Heart right ventricle (tissue), 16 donors: ENCODE results near the gene LTF. TPM values are rescaled to one million over a fixed set of nuclear protein-coding genes. Genes with fewer than 3 reads are reported as not detected.

Source experiments
- ATAC-seq, 8 donors: fragments of 200-7000 bp; cut with Tn5 transposase; one replicate each; pipeline ENCODE4 v1.9.1; 2020; ENCODE audit warnings: mild to moderate bottlenecking in 8 of 8, moderate library complexity in 8 of 8, moderate number of reproducible peaks in 1 of 8
- DNase-seq, 2 donors: peaks; one replicate each; pipeline ENCODE4 v3.0.0-alpha.2; 2020
- H3K27ac ChIP-seq, 10 donors: fragments of 200-600 bp; sonication (generic) in 2 of 10; one replicate each; pipeline versions ENCODE4 v1.5.0 to v1.8.0; 2020 to 2022; ENCODE audit warnings: mild to moderate bottlenecking in 3 of 10
- H3K27me3 ChIP-seq, 7 donors: fragments of 200-600 bp; one replicate each; pipeline ENCODE4 v1.8.0; 2021 to 2022; ENCODE audit warnings: mild to moderate bottlenecking in 2 of 7
- H3K36me3 ChIP-seq, 9 donors: fragments of 200-600 bp; sonication (generic) in 1 of 9; one replicate each; pipeline versions ENCODE4 v1.5.0 to v1.8.0; 2020 to 2022; ENCODE audit warnings: mild to moderate bottlenecking in 2 of 9
- H3K4me1 ChIP-seq, 9 donors: fragments of 200-600 bp; sonication (generic) in 1 of 9; one replicate each; pipeline versions ENCODE4 v1.5.0 to v1.8.0; 2020 to 2022; ENCODE audit warnings: mild to moderate bottlenecking in 4 of 9
- H3K4me3 ChIP-seq, 10 donors: fragments of 200-600 bp; sonication (generic) in 2 of 10; one replicate each; pipeline versions ENCODE4 v1.5.0 to v1.8.0; 2020 to 2022; ENCODE audit warnings: mild to moderate bottlenecking in 7 of 10, moderate library complexity in 2 of 10
- H3K9me3 ChIP-seq, 11 donors: fragments of 200-600 bp in 10 of 11; sonication (generic) in 2 of 11; one replicate each; pipeline versions ENCODE4 v1.5.0 to v1.8.0; 2013 to 2022; ENCODE audit warnings: mild to moderate bottlenecking in 2 of 11, control low read depth in 1 of 11, moderate library complexity in 1 of 11
- CTCF ChIP-seq, 9 donors: fragments of 200-600 bp; sonication (generic) in 2 of 9; IDR thresholded peaks; one replicate each; pipeline versions ENCODE4 v1.5.0 to v1.8.0; 2021 to 2022; ENCODE audit warnings: antibody characterized with exemption in 9 of 9, mild to moderate bottlenecking in 5 of 9, moderate library complexity in 1 of 9
- WGBS, 2 donors: extraction: QIAGEN DNeasy Blood & Tissue Kit; methylation state at CpG; one replicate each; pipeline ENCODE4 v1.1.7; 2013; ENCODE audit warnings: inconsistent platforms in 1 of 2; 5-methylcytosine and 5-hydroxymethylcytosine counted together
- intact Hi-C, 10 donors: fragments of 100-400 bp; cut with DNase I; formaldehyde crosslinking; loops; one replicate each; pipeline versions ENCODE4 v1.11.1 to v1.14.2; 2022
- polyA plus RNA-seq, 2 donors: library from polyadenylated mRNA; stranded (reverse); fragments of 200-250 nt; gene quantifications; one replicate each; pipeline ENCODE4 v1.2.3, GENCODE V29; 2013
- total RNA-seq, 10 donors: library from RNA; stranded (reverse); fragmentation: NEBNext Ultra II Directional in 3 of 10; extraction: Animal tissue kit (Norgen Biotek cat#: 25700) in 3 of 10; gene quantifications; one replicate each; pipeline versions ENCODE4 v1.2.1 to v1.2.4, GENCODE V29; 2021 to 2023
- donor health status: Arrhythmogenic right ventricular cardiomyopathy.
- donor health status: ischemic (EF 13 %, LVEDD 7.1; RV severe dilation, severe dysfunction).
- donor health status: healthy with polysubstance abuse.
- donor health status: DM: no; HTN: yes; CAD: no.
- donor health status: DM: no; HTN: no; CAD: no.
- donor health status: ischemic (EF 25% LVEDD 6.9; RV normal size, moderate dysfunction).
- donor health status: ischemic (EF 25% LVEDD 5.7; RV mildly dilated, moderate dysfunction).
- donor health status: healthy.
- donor health status: DM: yes; HTN: yes; CAD: no.
- donor health status: Ischemic cardiomyopathy.
- donor health status: ischemic (EF 35%, LVEDD 5.7; RV mildly dilated, moderate dysfunction).
- donor health status: nonischemic (EF 11% LVEDD 7.7; RV severe dilation, severe dysfunction).
- donor health status: DM: yes; HTN: yes; CAD: no.
- donor health status: PGD.
- donor health status: ischemic (EF 29% LVEDD 5.4; RV normal size, mild dysfunction).
- donor health status: nonischemic (EF 23%, LVEDD 6.1; RV moderate dilation, normal function).

The LTF gene
- total and polyA plus RNA-seq, 12 donors = 1.7 to 7.7 (median 2.9) TPM

GRCh38 chr3:46462111-46462510 lies 2.6 kb downstream of the LTF start:
- no peak for DNase-seq
- H3K4me1 ChIP-seq = peaks cover 0 to 51% (median 21%) of the 10 kb centered on the region in 9 donors
- peak overlapping the region in 9 of 10 donors; percentile 7 to 50 (median 42) for H3K4me3 ChIP-seq

GRCh38 chr3:46460051-46460450 lies 4.7 kb downstream of the LTF start:
- peaks cover 0 to 14% (median 0%) of the 10 kb centered on the region in 9 donors for H3K36me3 ChIP-seq
- no peak overlapping the region for H3K4me3 ChIP-seq
- H3K4me1 ChIP-seq = peaks cover 0 to 35% (median 14%) of the 10 kb centered on the region in 9 donors
- H3K9me3 ChIP-seq = no peaks in the 10 kb centered on the region
- DNase-seq = no peak
- H3K27me3 ChIP-seq = peaks cover 0 to 29% (median 16%) of the 10 kb centered on the region in 7 donors
- WGBS, 2 donors = 78 to 82% methylated on average over 3 of the region's 3 CpGs
- intact Hi-C loops = no loop called here
- no peak for TF ChIP-seq CTCF (IDR thresholded peaks at IDR 0.05)
- no peak for ATAC-seq
- H3K27ac ChIP-seq = no peak overlapping the region

More at GRCh38 chr3:46462111-46462510, 2.6 kb downstream of the LTF start:
- H3K27me3 ChIP-seq = peaks cover 0 to 37% (median 16%) of the 10 kb centered on the region in 7 donors
- peak in 7 of 9 donors; percentile 15 to 53 (median 35) for TF ChIP-seq CTCF (IDR thresholded peaks at IDR 0.05)
- H3K9me3 ChIP-seq = no peaks in the 10 kb centered on the region
- 52 to 57% methylated on average over 3 of the region's 3 CpGs for WGBS, 2 donors
- peak; percentile 19 to 65 (median 48) for ATAC-seq
- peak overlapping the region in 9 of 10 donors; percentile 66 to 86 (median 78) for H3K27ac ChIP-seq
- H3K36me3 ChIP-seq = peaks cover 0 to under 1% (median 0%) of the 10 kb centered on the region in 9 donors
- intact Hi-C loops = loop anchor here in 2 of 10 donors (2.0 kb wide), 1 partner anchor 27 kb away; no protein-coding TSS in a partner anchor

- Histone ChIP-seq H3K27me3 (peaks cover 0 to 3% (median 0%) of the 10 kb centered on the region in 7 donors), H3K9me3 (no peaks in the 10 kb centered on the region), H3K36me3 (peaks cover 0 to 38% (median 0%) of the 10 kb centered on the region in 9 donors), H3K4me1 (no peaks in the 10 kb centered on the region), H3K4me3 (no peak overlapping the region), H3K27ac (no peak overlapping the region)
- ATAC-seq (no peak), DNase-seq (no peak)
- 92 to 97% methylated on average over 14 of the region's 14 CpGs for WGBS, 2 donors
- no peak for TF ChIP-seq CTCF (IDR thresholded peaks at IDR 0.05)
- intact Hi-C loops = no loop called here
These were observed 8.6 kb downstream of the LTF start for GRCh38 chr3:46456118-46456517.

GRCh38 chr3:46455231-46456115 lies 9.2 kb downstream of the LTF start:
- Histone ChIP-seq H3K9me3 (no peaks in the 10 kb centered on the region), H3K4me1 (peaks cover 0 to 2% (median 0%) of the 10 kb centered on the region in 9 donors), H3K27me3 (peaks cover 0 to 8% (median 0%) of the 10 kb centered on the region in 7 donors), H3K27ac (no peak overlapping the region), H3K4me3 (no peak overlapping the region), H3K36me3 (peaks cover 0 to 43% (median 0%) of the 10 kb centered on the region in 9 donors)
- ATAC-seq (peak in 1 of 8 donors; percentile 60), DNase-seq (no peak)
- intact Hi-C loops = no loop called here
- WGBS, 2 donors = 86 to 87% methylated on average over 21 of the region's 21 CpGs
- TF ChIP-seq CTCF (IDR thresholded peaks at IDR 0.05) = no peak
